Panc1 (cell line): ENCODE measurements around the gene TSPAN15.

Experiments
- CTCF ChIP-seq: fragments of 450-650 bp; IDR thresholded peaks from 2 replicates; pipeline ENCODE4 v1.5.1; 2017; ENCODE audit warnings: mild to moderate bottlenecking
- POLR2AphosphoS5 ChIP-seq: IDR thresholded peaks from 2 replicates; pipeline ENCODE4 v1.6.1; 2012; ENCODE audit warnings: mild to moderate bottlenecking, low read depth, low read length, moderate library complexity
- TCF7L2 ChIP-seq: IDR thresholded peaks from 2 replicates; pipeline ENCODE4 v1.6.1; 2011; ENCODE audit warnings: mild to moderate bottlenecking, low read depth, low read length, inconsistent platforms
- TF ChIP-seq, protein P1 (sequence below), 2 experiments: IDR thresholded peaks; 2 replicates each; pipeline ENCODE4 v1.6.1; 2011 to 2012; ENCODE audit warnings: low read depth in 2 of 2, control low read depth in 1 of 2, low read length in 1 of 2, mild to moderate bottlenecking in 1 of 2, moderate library complexity in 1 of 2; ENCODE audit not compliant: insufficient read depth in 1 of 2

- TF ChIP-seq CTCF = no peak
- TF ChIP-seq POLR2AphosphoS5 = no peak
- TF ChIP-seq, protein P1, sequence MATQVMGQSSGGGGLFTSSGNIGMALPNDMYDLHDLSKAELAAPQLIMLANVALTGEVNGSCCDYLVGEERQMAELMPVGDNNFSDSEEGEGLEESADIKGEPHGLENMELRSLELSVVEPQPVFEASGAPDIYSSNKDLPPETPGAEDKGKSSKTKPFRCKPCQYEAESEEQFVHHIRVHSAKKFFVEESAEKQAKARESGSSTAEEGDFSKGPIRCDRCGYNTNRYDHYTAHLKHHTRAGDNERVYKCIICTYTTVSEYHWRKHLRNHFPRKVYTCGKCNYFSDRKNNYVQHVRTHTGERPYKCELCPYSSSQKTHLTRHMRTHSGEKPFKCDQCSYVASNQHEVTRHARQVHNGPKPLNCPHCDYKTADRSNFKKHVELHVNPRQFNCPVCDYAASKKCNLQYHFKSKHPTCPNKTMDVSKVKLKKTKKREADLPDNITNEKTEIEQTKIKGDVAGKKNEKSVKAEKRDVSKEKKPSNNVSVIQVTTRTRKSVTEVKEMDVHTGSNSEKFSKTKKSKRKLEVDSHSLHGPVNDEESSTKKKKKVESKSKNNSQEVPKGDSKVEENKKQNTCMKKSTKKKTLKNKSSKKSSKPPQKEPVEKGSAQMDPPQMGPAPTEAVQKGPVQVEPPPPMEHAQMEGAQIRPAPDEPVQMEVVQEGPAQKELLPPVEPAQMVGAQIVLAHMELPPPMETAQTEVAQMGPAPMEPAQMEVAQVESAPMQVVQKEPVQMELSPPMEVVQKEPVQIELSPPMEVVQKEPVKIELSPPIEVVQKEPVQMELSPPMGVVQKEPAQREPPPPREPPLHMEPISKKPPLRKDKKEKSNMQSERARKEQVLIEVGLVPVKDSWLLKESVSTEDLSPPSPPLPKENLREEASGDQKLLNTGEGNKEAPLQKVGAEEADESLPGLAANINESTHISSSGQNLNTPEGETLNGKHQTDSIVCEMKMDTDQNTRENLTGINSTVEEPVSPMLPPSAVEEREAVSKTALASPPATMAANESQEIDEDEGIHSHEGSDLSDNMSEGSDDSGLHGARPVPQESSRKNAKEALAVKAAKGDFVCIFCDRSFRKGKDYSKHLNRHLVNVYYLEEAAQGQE (IDR thresholded peaks at IDR 0.05; ENCODE audit: insufficient read depth in 1 of 2, low read depth in 2 of 2, low read length in 1 of 2) = no peak
- no peak for TF ChIP-seq TCF7L2
Observed at GRCh38 chr10:69506834-69507713, 55.8 kb downstream of the TSPAN15 start.
